GM11168 (cell line): ENCODE data around the gene BATF2.
"Not testable (repeated sequence)": the region's sequence is repeated elsewhere in the genome, so short reads cannot be mapped to it uniquely, and the experiment has no call there.

Source experiments
- in situ Hi-C: fragments of 300-500 bp; cut with MboI; formaldehyde crosslinking; loops from one replicate; pipeline ENCODE4 v1.12.0; 2022; ENCODE audit warnings: low sequenced_read_pairs; ENCODE audit not compliant: unreplicated experiment

Gene BATF2, protein sequence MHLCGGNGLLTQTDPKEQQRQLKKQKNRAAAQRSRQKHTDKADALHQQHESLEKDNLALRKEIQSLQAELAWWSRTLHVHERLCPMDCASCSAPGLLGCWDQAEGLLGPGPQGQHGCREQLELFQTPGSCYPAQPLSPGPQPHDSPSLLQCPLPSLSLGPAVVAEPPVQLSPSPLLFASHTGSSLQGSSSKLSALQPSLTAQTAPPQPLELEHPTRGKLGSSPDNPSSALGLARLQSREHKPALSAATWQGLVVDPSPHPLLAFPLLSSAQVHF

DNA sequence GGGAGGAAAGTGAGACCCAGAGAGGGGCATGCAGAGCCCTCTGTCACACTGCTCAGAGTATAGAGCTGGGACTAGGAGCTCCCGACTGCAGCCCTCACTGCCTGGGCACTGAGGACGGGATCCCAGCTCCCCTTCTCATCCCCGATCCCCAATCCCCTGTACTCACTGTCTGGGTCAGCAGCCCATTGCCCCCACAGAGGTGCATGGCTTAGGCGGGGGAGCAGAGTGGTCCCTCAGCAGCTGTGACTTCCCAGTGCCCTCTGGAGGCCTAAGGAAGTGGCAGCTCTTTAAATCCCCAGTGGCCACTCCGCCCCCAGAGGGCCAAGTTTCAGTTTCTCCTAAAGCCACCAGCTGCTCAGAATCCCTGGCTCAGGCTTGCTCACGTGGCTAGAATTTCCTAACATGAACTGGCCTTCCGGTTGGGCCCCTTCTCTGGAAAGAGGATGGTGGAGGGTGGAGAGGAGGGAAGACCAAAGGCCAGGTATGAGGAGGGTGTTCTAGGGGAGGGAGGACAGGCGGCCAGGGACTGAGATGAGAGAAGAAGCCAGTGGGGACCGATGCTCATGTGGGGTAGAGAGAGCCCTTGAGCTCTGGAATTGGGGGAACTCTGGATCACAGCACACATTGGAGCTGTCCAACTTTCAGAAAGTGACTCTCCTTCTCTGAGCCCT is at the start of gene BATF2:
BATF2 (minus strand) TSS at position 262 of the 671 bp plus-strand sequence; CDS start at position 205, 57 bp downstream.
- in situ Hi-C loops: no loop called here

DNA sequence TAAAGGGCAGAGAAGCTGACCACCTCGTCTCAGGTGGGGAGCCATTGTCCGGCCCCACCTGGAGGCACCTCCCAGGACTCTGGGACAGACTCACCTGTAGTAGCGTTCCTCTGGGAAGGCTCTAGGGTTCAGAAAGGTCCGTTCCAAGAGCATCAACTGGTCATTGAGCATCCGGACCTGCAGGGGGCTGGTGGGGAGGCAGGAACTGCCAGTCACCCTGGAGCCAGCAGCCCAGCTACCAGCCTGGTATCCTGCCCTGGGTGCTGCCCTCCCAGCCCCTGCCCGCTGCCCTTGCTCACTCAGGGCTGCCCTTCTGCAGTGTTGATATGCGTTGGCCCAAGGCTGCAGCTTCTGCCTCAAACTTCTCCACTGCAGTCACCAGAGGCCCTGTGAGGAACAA is 49.0 kb upstream of the BATF2 start:
- in situ Hi-C loops: no loop called here

DNA sequence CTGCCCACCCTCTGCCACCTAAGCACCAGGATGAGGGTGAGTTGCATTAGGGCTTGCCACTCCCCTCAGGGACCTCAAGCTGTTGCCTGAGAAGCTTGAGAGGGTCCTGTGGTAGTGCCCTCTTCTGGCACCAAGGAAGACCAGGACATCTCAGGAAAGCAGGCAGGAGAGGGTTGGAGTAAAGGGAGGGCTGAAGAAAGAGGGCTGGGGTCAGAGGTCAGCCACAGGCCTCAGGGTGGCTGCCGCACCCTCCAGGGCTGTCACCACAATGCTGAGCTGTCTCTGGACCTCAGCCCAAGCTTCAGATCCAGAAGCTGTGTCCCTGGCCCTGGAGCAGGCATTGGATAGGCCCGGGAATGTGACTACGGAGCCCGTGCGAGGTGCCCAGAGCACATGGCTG is 48.3 kb upstream of the BATF2 start:
- in situ Hi-C loops: no loop called here

DNA sequence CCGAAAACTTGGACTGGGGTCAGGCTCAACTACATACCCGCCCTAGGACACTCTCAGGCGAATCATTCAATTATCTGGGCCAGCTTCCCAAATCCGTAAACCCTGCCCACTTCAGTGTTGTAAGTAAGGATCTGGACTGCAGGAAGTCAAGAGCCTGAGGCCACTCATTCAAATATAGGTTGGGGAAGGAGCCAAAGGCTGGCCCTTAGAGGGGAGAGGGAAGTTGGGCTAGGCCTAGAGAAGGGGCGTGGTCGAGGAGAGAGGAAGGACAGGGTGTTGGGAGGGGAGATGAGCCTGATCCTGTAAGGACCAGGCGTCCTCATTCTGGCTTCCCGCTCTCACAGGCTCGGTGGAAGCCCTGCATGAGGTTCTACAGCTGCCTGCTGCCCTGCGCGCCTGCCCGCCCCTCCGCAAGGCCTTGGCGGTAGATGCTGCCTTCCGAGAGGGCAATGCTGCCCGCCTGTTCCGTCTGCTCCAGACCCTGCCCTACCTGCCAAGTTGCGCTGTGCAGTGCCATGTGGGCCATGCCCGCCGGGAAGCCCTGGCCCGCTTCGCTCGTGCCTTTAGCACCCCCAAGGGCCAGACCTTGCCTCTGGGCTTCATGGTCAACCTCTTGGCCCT is 47.2 kb upstream of the BATF2 start:
- in situ Hi-C loops: no loop called here

DNA sequence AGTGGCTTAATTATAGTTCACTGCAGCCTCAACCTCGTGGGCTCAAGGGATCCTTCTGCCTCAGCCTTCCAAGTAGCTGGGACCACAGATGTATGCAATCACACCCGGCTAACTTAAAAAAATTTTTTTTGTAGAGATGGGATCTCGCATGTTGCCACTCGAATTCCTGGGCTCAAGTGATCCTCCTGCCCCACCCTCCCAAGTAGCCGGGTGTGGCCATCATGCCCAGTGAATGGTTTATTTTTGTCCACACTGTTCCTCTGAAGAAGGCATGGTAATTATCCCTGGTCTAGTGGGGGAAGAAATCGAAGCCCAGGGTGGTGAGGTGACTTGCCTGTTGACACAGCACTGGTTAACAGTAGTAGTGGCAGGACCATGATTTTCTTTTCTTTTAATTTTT is 46.1 kb upstream of the BATF2 start:
- in situ Hi-C loops: no loop called here

DNA sequence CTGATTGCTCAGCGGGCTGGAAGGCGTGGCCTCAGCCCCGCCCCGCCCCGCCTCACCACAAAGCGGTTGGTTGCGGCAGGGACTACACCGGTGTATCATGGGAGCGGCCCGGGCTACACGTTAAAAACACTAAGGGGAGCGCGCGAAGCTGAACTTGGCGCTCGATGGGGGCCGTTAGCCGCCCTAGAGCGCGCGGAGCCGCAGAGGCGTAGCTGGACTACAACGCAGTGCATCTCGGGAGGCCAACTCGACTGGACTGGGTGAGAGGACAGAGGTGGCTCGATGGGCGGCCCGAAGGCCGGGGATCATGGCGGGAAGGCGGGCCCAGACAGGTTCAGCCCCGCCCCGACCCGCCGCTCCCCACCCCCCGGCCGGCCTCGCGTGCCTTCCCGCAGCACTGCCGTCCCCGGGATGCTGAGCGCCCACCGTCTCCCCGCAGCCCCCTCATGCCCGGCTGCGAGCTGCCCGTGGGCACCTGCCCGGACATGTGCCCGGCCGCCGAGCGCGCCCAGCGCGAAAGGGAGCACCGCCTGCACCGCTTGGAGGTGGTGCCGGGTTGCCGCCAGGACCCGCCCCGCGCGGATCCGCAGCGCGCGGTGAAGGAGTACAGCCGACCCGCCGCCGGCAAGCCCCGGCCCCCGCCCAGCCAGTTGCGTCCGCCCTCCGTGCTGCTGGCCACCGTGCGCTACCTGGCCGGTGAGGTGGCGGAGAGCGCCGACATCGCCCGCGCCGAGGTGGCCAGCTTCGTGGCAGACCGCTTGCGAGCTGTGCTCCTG is 44.3 kb upstream of the BATF2 start, which contains the start of gene SAC3D1:
SAC3D1 (plus strand) TSS at position 364 of the 776 bp plus-strand sequence; CDS start at position 447, 83 bp downstream.
- in situ Hi-C loops: no loop called here

DNA sequence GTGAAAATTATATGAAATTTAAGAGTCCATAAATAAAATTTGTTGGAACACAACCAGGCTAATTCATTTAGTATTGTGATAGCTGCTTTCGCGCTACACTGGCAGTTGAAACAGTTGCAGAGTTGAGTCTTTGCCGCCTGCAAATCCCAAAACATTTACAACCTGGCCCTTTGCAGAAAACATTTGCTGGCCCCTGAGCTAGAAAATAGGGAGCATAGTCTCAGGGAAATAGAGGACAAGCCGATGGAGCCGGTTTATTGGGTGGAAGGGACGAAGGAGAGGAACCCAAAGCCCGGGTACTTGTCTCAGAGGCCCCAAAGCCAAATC is 43.7 kb upstream of the BATF2 start:
- in situ Hi-C loops: no loop called here

DNA sequence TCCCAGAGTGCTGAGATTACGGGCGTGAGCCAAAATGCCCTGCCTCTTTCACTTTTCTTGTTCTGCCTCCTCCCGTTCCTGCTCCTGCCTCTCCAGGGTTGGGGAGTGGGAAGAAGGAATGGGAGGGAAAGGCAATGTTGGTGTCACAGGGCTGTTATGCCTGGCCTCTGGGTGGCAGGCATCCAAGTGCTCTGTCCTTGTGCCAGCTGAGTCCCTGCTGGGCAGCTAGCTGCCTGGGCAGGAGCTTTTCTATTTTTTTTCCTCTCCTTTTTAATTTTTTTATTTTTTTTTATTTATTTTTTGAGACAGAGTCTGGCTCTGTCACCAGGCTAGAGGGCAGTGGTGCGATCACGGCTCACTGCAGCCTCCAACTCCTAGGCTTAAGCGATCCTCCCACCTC is 40.2 kb upstream of the BATF2 start:
- in situ Hi-C loops: no loop called here

DNA sequence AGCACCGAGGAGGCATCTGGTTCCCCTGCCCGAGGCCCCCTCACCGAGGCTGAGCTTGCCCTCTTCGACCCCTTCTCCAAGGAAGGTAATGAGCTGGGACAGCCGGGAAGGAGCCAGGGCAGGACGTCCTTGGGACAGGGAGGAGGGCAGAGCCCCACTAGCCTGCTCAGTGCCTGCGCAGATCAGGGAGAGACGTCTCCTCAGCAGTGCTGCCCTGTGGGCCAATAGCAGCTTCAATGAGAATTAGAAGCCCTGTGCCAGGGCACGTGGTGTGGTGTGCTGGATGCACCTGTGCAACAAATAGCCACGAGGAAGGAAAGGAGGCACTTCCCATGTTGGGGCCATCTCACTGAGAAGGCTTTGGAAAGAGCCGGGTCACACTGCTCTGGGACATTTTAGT is 38.8 kb upstream of the BATF2 start:
- in situ Hi-C loops: no loop called here

DNA sequence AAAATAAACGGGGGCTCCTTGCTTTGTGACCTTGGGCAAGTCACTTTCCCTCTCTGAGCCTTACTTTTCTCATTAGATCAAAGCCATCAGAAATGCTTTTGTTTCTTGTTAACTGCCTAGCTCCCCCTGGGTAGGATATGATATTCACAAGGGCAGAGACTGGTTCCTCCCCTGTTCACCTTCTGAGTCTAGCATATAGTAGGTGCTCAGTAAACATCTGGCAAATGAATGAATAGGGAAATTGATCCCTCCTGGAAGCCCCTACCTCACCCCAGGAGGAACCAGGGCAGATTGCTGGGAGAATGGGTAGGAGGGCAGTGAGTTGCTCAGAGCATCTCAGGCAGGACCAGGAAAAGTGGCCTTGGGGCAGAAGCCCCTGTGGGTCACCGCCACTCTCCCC is 37.7 kb upstream of the BATF2 start:
- in situ Hi-C loops: no loop called here

DNA sequence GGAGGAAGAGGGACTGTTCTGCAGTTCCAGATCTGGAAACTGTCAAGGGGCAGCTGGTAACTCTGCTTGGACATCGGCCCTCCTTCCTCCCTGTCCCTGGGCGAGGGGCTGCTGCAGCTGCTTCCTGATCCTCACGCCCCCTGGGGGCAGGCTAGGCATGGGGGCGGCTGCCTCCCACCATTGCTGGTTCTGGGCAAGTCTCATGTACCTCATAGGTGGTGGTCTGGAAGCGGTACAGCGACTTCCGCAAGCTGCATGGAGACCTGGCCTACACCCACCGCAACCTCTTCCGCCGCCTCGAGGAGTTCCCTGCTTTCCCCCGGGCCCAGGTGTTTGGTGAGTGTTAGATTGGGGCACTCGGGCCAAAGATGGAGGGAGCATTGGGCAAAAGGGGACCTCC is 35.4 kb upstream of the BATF2 start:
- in situ Hi-C loops: no loop called here

DNA sequence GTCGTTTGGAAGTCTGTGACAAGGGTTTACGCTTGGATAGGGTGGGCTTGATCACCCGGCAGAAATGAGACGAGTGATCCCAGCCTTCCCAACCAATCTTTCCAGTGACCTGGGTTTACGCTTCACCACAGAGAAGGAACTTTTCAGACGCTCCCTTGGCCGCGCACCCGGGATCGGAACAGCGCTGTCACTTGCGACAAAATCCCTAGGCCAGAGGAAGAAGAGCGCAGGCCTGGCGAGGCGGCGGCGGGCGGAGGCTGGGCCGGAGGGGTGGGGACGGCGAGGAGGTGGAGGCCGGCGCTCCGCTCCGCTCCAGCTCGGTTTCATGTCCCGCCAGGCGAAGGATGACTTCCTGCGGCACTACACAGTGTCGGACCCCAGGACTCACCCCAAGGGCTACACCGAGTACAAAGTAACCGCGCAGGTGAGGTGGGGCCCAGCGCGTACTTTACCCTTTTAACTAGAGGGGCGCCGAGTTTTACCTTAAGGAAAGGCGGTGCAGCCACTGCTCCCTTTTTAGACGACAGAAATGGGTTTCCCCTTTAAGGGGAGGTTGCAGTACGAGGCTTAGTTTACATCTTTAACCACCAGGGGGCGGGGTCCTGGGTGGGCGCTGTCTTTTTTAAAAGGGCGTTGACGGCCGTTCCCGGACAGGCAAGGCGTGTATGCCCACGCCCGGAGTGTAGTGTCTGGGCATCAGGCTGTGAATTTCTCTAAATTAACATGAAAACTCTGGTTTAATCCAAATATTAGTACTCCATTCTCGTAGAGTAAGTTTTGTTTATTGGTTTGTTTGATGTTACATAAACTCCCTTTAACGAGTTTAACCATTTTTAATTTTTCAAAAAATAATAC is 30.7 kb upstream of the BATF2 start, which contains the start of gene SNX15:
SNX15 (plus strand) TSS at position 227 of the 855 bp plus-strand sequence; CDS start at position 326, 99 bp downstream.
- in situ Hi-C loops: no loop called here

DNA sequence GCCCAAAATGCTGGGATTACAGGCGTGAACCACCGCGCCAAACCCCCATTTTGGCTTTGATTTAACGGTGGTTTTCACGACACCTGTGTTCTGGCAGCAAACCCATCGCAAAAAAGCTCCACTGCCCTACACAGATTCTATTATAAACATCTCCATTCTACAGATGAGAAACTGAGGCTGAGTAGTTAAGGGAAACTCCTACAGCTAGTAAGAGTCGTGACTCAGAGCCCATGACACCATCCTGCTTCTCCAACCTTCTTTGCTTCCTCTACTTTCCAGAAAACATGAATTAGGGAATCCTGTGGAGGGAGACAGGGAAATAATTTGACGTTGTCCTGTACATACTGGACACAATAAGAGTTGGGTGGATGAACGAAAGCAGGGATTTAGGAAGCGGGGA is 30.0 kb upstream of the BATF2 start:
- in situ Hi-C loops: no loop called here

DNA sequence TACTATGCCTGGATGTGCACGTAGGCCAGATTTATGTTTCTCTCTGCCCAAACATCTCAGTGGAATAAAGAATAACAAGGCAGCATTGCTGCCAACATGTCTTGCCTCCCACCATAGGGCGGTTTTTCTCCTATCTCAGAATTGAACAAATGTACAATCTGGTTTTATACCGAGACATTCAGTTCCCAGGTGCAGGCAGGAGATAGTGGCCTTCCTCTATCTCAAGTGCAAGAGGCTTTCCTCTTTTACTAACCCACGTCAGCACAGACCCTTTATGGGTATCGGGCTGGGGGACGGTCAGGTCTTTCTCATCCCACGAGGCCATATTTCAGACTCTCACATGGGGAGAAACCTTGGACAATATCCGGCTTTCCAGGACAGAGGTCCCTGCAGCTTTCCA is 26.7 kb upstream of the BATF2 start:
- in situ Hi-C loops: not testable (repeated sequence)

DNA sequence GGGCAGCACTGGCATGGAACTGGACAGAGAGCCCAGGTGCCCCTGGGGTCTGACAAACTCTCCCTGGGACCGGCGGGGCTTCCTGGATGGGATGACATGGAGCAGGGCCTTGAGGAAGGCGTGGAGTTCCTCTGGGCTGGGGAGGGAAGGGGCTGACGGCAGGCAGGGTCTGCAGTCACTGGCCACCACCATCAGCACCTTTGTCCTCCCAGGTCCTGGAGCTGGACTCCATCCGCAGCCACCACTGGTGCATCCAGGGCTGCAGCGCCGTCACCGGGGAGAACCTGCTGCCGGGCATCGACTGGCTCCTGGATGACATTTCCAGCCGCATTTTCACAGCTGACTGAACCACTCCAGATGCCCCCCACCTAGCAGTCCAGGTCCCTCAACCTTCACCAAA is 24.7 kb upstream of the BATF2 start:
- in situ Hi-C loops: no loop called here

DNA sequence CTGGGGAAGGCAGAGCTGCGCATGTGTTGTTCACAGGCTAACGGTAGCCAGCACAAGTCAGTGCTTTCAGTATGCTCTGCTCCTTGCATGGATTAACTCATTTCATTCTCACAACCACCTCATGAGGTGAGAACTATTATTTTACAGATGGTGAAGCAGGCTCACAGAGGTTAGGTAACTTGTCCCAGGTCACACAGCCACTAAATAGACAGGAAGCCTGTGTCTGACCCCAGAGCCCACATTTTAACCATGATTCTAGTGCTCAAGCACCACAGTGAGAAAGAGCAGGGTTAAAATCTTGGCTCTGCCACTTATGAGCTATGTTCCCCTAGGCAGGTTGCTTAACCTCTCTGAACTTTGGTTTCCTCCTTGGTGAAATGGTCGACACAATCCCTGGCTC is 24.2 kb upstream of the BATF2 start:
- in situ Hi-C loops: no loop called here

DNA sequence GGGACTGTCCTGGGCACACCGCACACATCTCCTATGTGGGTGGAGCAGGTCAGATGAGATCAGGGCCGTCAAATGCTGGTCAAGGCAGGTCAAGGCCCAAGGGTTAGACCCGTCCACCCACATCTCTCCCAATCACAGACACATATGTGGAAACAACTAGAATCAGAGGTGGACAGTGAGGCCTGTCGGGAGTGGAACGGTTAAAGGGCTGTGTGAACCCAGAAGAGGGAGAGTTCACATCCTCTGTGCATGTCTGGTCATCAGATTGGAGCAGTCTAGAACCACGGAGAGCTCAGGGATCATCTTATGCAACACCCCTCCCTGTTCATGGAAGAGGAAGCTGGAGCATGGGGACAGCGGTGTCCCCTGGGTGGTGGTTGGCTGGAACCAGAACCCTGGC is 23.1 kb upstream of the BATF2 start:
- in situ Hi-C loops: no loop called here

DNA sequence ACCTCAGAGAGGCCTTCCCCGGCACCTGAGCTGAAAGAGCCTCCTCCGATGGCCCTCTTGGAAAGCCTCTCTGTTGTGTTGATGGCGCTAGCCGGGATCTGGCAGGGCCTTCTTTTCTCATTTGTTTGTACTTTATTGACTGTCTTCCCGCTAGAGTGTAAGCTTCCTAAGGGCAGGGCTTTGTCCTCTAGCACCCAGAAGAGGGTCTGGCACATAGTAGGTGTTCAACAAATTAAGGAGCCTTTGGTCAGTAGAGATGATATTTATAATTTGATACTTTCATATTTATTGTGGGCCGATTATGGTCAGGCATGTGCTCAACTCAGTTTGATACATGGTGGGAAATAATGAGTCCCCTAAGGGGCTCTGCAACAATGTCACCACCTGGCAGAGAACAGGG is 21.2 kb upstream of the BATF2 start:
- in situ Hi-C loops: no loop called here

DNA sequence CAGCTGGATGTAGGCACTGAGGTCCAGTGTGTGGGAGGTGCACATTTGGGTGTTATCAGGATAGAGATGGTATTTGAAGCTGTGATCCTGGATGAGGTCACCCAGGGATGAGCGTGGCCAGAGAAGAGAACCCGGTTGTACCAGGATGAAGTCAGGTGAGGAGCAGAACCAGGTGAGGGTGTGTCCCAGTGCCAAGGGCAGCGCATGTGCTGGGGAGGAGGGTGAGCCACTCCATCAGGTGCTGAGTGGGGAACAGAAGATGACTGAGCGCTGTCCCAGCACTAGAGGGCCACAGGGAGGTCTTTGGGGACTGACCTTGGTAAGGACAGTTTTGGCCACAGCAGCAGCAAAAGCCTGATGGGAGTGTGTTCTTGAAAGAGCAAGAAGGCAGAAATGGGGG is 19.9 kb upstream of the BATF2 start:
- in situ Hi-C loops: no loop called here

DNA sequence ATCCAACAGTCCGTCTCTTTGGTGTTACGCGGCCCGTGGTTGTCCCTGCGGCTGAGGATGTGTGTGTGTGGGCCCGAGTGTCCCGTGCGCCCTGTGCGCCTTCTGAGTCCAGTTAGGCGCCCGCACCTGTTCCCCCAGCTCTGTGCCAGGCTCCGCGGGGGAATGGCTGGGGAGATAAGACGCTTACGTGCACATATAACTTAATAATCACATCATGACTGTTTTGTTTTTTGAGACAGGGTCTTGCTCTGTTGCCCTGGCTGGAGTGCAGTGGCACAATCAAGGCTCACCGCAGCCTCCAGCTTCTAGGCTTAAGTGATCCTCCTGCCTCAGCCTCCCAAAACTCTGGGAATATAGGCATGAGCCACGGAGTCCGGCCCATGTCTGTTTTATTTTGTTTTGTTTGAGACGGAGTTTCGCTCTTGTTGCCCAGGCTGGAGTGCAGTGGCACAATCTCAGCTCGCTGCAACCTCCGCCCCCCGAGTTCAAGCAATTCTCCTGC is 18.0 kb upstream of the BATF2 start:
- in situ Hi-C loops: no loop called here
